Measurements from ENCODE around the gene MTHFSD.

- TF ChIP-seq NR2C1 (IDR thresholded peaks at IDR 0.05) = no peak
- TF ChIP-seq CTCF (IDR thresholded peaks at IDR 0.05 in 2 of 3, conservative IDR thresholded peaks at IDR 0.05 in 1 of 3; ENCODE audit: control insufficient read depth in 2 of 3, extremely low read depth in 1 of 3, insufficient read depth in 1 of 3, low read depth in 3 of 3, low read length in 3 of 3) = no peak
- no peak for TF ChIP-seq EZH2 (IDR thresholded peaks at IDR 0.05; ENCODE audit: borderline replicate concordance, control insufficient read depth, low read depth, low read length)
- TF ChIP-seq ELK1 (IDR thresholded peaks at IDR 0.05; ENCODE audit: low read depth, low read length) = no peak
- TF ChIP-seq TCF7 (IDR thresholded peaks at IDR 0.05; ENCODE audit: borderline replicate concordance) = no peak
- no peak for TF ChIP-seq CHD2 (IDR thresholded peaks at IDR 0.05; ENCODE audit: borderline replicate concordance, low read depth, low read length)
- no peak for TF ChIP-seq NRF1 (conservative IDR thresholded peaks at IDR 0.05; ENCODE audit: low read depth, low read length)
- TF ChIP-seq SRF (IDR thresholded peaks at IDR 0.05; ENCODE audit: low read depth in 2 of 2, low read length in 2 of 2) = no peak
- no peak for TF ChIP-seq ESRRA (IDR thresholded peaks at IDR 0.05; ENCODE audit: low read length)
- TF ChIP-seq USF1 (IDR thresholded peaks at IDR 0.05; ENCODE audit: borderline replicate concordance, extremely low read length, insufficient read depth, low read depth, low read length) = no peak
- TF ChIP-seq CBX5 (IDR thresholded peaks at IDR 0.05; ENCODE audit: low read depth) = no peak
- no peak for TF ChIP-seq BRCA1 (IDR thresholded peaks at IDR 0.05; ENCODE audit: low read depth, low read length)
Measured at GRCh38 chr16:86529160-86529559, 25.9 kb downstream of the MTHFSD start.

Data from GM12878 (cell line).